ENCODE data around the gene ST8SIA2.

Gene ST8SIA2

GRCh38 chr15:92499731-92500530, 106.2 kb downstream of the ST8SIA2 start:
- DNase-seq, result no peak

DNA sequence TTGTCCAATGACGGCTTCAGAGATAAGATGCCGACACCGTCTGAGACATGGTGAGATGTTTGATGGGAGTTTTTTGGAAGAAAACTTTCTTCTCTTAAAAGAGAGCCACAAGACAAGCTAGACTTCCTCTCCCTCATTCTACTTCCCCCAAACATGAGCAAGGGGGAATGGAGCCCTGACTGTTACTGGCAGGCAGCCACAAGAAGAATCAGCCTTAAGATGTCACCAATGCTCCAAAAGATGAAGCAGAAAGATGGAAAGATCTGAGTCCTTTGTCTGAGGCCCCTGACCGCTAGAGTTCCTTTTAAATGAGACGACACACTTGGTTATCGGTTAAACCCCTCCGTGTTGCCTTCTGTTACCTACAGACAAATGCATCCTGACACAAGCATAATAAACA, 108.7 kb downstream of the ST8SIA2 start:
- no peak for DNase-seq

DNA sequence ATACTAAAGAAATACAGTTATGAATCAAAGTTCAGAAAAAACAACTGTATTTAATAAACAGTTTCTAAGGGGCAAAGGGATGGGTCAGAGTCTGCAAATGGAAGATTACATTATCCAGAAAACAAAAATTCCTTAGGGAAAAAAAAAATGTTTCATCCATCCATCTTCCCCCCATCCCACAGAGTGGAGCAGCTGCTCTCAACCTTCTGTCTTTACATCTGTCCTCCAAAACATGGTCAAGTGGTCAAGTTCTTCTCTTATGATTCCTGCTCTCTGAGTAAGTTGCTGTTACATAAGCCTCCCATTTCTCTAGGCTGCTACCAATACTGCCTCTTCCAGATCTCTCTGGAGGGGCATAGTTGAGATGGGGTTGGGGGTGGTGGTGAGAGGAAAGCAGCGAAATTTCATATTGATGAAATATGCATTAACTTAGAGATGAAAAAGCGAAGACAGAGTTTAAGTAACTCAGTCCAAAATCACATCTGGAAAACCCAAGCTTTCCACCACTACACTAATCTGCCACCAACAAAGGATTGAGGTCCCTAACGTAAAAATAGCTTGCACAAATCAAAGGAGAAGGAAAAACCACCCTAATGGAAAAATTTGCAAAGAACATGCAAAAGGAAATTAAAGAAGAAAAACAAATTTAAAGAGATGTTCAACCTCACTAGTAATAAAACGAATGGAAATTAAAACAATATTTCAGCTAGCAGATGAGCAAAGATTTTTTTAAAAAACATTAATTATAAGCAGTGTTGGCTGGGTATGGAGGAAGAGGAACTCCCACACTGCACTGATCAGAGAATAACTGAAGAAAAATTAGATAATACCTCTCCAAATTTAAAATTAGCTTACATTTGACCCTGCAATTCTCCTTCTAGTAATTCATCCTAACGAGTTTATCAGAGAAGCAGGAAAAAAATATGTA, 109.5 kb downstream of the ST8SIA2 start:
- no peak for DNase-seq

DNA sequence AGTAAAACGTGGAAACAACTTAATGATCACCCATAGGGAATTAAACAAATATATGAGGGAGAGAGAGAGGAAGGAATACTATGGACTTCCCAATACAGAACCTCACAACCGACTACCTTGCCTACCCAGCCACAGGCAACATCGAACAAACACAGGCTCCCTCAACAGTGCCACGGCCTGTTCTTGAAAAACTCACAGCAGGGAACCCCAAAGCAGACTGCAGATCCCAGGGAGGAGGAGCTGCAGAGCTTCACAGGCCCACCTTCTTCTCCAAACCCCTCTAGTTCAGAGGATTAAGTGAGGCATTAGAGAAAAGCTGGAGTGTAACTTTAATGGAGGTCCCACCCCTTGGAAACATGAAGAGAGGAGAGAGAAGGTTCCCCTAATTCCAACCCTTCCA, 110.2 kb downstream of the ST8SIA2 start:
- DNase-seq, result no peak

DNA sequence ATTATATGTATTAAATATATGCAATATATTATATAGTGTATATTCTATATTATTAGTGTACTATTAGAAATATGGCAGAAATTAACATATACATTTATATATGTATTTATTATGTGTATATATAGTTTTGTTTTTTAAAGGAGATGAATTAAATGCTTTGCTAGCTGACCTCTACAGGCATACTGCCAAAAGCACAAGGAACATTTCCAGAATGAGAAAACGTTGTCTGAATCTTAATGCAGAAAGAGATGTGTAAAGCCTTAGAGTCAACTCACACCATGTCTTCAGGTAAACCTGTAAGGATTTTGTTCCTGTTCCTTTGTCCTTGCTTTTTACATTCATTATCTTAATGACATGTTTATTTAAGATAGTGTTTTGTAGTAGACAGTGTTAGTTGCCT, 111.9 kb downstream of the ST8SIA2 start:
- no peak for DNase-seq

DNA sequence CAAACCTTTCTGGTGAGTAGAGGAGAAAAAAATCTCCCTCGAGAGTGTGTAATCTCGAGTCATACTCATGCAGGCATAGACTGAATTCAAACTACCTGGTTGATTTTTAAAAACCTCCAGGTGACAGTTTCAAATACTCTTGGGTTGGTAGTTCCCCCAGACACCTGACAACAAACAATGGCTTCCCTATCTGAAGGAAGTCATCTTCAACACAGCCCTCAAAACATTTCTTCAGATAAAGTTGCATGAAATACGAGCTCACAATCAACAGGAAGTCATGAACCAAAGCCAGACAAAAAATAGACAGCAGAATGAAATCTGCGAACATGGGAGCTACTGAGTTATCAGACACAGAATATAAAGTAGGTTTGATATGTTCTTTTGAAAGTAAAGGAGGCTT, 112.8 kb downstream of the ST8SIA2 start:
- DNase-seq, result no peak

- no peak for DNase-seq
Observed at GRCh38 chr15:92510163-92510882, 116.6 kb downstream of the ST8SIA2 start.

Measured in NCI-H446 (cell line).